GM12865 (cell line): ENCODE measurements around the gene TTN.
"Not testable (repeated sequence)": the region's sequence is repeated elsewhere in the genome, so short reads cannot be mapped to it uniquely, and the experiment has no call there.

Experiments
- DNase-seq: peaks from one replicate; pipeline ENCODE4 v3.0.0; 2010; ENCODE audit warnings: low read depth
- H3K4me3 ChIP-seq: 2 replicates; pipeline ENCODE4 v1.5.1; 2011; ENCODE audit warnings: mild to moderate bottlenecking, low read depth, low read length, control low read depth
- TF ChIP-seq, protein P1 (sequence below): IDR thresholded peaks from 2 replicates; pipeline ENCODE4 v1.5.1; 2011; ENCODE audit warnings: low read length, control low read depth, low read depth, inconsistent platforms; ENCODE audit not compliant: insufficient read depth; ENCODE audit errors: missing control alignments

TTN gene

DNA sequence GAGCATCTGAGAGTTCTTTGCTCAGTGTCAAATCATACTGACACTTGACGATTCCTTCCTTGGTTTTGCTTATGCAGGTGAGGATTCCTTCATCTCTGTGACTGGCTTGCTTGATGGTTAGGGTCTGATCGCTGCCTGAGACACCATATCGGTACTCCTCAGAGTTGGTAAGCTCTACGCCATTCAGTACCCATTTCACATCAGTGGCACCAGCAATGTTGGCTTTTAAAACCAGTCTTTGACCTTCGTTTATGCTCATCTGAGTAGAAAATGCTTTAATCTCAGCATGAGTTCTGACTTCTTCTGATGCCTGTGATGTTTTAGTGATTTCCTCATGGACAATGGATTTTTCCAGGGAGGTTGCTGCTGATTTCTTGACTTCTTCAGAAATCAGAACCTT, 278.6 kb downstream of the TTN start:
- DNase-seq: no peak
- TF ChIP-seq, protein P1, sequence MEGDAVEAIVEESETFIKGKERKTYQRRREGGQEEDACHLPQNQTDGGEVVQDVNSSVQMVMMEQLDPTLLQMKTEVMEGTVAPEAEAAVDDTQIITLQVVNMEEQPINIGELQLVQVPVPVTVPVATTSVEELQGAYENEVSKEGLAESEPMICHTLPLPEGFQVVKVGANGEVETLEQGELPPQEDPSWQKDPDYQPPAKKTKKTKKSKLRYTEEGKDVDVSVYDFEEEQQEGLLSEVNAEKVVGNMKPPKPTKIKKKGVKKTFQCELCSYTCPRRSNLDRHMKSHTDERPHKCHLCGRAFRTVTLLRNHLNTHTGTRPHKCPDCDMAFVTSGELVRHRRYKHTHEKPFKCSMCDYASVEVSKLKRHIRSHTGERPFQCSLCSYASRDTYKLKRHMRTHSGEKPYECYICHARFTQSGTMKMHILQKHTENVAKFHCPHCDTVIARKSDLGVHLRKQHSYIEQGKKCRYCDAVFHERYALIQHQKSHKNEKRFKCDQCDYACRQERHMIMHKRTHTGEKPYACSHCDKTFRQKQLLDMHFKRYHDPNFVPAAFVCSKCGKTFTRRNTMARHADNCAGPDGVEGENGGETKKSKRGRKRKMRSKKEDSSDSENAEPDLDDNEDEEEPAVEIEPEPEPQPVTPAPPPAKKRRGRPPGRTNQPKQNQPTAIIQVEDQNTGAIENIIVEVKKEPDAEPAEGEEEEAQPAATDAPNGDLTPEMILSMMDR: no peak
- H3K4me3 ChIP-seq: no peak overlapping the region

DNA sequence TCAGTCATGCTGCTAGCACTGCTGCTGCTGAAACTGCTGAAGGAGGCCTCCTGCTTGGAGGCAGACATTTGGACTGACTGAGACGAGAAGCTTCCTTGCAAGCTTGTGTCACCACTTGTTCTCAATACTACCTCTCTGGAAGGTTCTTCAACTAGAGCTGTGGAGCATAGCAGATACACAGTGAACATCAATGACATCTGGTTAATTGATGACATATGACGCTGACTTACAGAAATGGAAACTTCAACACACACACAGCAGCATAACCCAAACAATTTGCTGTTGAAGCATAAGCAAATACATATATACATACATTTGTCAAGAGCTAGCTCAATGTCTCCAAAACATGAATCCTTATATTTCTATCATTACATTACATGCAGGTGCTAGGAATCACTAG, 279.6 kb downstream of the TTN start:
- no peak for DNase-seq
- no peak overlapping the region for H3K4me3 ChIP-seq
- TF ChIP-seq, protein P1: no peak

DNA sequence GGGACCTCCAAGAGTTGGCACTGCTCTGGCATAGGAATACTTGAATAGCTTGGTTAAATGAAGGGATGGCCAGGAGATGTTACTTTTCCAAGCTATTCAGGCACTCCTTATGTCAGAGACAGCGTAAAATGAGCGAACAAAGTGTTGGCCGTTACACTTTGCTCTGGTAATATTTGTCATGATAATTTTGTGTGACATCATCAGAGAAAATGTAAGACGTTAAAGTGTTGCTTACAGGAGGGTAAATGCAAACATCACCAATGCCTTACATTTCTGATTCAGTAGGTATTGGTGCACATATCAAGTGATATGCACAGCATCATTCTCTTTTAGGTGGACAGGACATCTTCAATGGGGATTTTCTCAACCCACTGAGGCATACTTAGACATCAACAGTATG, 281.0 kb downstream of the TTN start:
- DNase-seq: no peak
- TF ChIP-seq, protein P1: no peak
- H3K4me3 ChIP-seq: no peak overlapping the region

DNA sequence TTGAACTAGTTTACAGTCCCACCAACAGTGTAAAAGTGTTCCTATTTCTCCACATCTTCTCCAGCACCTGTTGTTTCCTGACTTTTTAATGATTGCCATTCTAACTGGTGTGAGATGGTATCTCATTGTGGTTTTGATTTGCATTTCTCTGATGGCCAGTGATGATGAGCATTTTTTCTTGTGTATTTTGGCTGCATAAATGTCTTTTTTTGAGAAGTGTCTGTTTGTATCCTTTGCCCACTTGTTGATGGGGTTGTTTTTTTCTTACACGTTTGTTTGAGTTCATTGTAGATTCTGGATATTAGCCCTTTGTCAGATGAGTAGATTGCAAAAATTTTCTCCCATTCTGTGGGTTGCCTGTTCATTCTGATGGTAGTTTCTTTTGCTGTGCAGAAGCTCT, 281.8 kb downstream of the TTN start:
- DNase-seq, H3K4me3 ChIP-seq: not testable (repeated sequence)

DNA sequence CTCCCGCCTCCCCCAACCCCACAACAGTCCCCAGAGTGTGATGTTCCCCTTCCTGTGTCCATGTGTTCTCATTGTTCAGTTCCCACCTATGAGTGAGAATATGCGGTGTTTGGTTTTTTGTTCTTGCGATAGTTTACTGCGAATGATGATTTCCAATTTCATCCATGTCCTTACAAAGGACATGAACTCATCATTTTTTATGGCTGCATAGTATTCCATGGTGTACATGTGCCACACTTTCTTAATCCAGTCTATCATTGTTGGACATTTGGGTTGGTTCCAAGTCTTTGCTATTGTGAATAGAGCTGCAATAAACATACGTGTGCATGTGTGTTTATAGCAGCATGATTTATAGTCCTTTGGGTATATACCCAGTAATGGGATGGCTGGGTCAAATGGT, 282.2 kb downstream of the TTN start:
- DNase-seq, H3K4me3 ChIP-seq: not testable (repeated sequence)

DNA sequence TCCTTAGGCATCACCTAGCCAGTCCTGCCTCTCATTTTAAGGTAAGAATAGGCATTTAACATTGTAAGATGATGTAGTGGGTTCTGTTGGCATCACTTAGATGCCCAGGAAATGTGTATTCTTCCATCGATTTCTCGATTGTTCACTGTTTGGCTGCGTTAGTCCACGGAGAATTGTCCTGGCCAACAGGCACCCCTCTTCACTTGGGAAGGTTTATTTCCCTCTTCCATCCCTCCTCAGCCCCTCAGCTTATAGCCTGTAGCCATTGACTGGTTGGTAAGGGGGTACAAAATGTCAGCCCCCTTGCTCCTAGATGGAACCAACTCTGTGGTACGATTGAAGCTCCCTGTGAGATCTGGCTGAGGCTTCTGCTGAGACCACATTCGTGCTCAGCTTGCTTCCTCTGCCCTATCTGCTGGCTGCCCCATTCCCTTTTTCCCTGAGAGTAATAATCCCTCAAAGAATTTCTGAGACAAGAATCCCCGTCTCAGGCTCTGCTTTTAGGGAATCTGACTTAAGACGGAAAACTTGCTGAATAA, 283.6 kb downstream of the TTN start:
- H3K4me3 ChIP-seq: peak overlapping the region; percentile 94
- DNase-seq: no peak
- TF ChIP-seq, protein P1: no peak

DNA sequence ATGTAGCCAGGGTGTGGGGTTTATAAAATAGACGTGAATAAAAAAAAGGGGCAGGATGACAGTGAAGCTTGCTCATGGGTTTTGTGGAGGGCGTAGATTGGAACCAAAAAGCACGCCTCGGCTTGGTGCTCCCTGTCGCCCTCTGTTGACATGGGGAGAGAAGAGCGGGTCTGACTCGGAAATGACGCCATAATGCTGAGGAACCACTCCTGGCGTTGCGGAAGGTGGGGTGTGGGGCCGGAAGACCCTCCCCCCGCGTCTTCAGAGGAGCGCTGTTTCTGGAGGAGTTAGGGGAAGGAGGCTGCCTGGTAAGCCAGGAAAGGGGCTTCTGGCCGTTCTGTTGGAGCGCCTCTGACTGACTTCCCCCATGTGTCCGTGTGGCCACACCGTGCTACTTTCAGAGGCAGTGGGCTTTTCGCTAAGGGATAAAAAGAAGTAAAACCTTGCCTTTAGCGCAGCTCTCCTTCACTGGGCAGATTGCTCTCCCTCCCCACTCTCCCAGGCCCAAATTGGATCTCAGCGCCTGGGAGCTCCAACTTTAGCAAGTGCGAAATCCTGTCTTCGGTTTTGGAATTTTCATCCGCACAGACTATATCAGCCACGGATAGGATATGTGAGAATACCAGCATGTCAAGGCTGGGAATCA, 284.1 kb downstream of the TTN start:
- peak; percentile 89 for DNase-seq

More for the DNA sequence above, 284.1 kb downstream of the TTN start:
- peak overlapping the region; percentile 94 for H3K4me3 ChIP-seq
- TF ChIP-seq, protein P1: peak; percentile 91
